HG02885 (cell line): ENCODE data around the gene VWA5B2.
"Not testable (repeated sequence)": the region's sequence is repeated elsewhere in the genome, so short reads cannot be mapped to it uniquely, and the experiment has no call there.

ENCODE experiments used
- ATAC-seq: cut with Tn5 transposase; IDR thresholded peaks from one replicate; pipeline ENCODE4 v1.9.1; 2021; ENCODE audit warnings: mild to moderate bottlenecking; ENCODE audit not compliant: unreplicated experiment, poor library complexity

Gene VWA5B2

DNA sequence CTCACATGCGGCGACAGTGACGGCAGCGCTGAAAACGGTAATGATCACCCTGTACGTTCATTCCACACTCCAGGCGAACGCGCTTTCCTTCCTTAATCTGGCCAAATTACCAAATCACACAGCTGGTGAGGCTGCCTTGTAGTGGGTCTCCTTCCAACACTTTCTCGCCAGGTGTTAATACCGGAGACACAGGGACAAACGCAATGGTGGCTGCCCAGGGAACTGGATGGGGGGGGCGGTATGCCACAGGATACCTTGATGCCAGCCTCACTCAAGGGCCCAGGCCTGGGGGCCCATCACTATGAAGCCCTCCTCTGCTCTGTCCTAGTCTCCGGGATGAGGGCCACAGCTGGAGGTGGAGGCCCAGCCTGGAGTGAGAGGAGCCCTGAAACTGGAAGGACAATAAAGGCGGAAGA is 33.4 kb downstream of the VWA5B2 start:
- no peak for ATAC-seq

DNA sequence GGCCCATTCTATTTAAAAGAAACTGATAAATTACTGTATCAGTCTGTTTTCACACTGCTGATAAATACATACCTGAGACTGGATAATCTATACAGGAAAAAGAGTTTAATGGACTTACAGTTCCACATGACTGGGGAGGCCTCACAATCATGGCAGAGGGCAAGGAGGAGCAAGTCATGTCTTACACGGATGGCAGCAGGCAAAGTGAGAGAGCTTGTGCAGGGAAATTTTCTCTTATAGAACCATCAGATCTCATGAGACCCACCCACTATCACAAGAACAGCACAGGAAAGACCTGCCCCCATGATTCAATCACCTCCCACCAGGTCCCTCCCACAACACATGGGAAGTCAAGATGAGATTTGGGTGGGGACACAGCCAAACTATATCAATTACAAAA is 37.9 kb downstream of the VWA5B2 start:
- not testable (repeated sequence) for ATAC-seq

DNA sequence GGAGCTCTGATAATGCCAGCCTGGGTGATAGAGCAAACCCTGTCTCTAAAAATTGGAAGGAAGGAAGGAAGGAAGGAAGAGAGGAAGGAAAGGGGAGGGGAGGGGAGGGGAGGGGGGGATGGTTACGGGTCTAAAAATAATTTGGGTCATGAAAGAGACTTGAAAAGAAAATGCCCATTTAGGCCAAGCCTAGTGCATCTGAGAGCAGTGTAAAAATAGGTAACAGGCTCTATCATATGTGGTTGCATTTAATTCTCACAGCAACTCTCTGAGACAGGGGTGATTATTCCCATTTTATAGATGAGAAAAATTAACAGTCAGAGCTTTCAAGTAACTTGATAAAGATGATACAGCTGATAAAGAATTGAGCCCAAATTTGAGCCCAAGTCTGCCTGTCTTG is 42.9 kb downstream of the VWA5B2 start:
- ATAC-seq, result no peak

DNA sequence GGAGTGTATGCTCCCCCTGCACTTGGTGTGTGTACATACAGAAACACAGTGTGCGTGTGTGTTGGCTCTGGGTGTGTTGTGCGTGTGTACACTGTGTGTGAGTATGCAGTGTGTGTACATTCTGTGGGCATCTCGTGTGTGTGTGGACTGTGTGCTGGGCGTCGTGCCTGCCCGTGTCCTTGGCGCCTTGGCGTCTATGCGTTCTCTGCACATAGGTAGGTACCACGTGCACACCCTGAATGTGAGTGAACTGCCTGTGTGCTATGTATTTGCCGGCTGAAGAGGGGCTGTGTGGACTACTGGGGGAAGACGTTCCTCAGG is 46.0 kb downstream of the VWA5B2 start:
- no peak for ATAC-seq

DNA sequence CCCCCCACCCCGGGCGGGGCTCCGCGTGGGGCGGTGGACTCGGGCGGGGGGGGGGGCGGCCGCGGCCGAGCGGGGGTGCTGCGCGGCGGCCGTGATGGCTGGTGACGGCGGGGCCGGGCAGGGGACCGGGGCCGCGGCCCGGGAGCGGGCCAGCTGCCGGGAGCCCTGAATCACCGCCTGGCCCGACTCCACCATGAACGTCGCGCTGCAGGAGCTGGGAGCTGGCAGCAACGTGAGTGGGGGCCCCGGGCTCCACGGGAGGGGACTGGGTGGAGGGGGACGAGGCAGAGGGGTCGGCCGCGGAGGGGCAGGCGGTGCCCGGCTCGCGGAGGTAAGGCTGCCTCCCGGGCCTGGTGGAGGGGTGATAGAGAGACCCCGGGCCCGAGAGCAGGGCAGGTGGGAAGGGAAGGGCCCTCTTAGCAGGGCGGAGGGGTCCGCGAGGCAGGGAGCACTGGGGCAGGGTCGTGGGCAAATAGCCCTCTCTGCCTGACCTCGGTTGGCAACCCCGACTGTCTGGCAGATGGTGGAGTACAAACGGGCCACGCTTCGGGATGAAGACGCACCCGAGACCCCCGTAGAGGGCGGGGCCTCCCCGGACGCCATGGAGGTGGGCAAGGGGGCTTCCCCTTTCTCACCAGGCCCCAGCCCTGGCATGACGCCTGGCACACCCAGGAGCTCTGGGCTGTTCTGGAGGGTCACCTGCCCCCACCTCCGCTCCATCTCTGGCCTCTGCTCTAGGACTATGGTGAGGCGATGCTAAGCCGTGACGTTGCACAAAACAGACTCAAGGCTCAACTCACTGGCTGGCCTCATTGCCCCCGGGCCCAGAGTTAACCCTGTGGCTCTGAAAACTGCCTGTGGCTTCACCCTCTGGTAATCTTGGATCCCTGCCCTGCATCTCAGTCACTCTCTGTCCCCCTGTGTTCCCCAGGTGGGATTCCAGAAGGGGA is 46.9 kb downstream of the VWA5B2 start, which contains the start of gene ECE2:
Gene ECE2, plus strand, starts transcription at position 62 of the 950 bp plus-strand sequence. Its CDS starts 132 bp downstream, at position 194.
- ATAC-seq, result no peak

DNA sequence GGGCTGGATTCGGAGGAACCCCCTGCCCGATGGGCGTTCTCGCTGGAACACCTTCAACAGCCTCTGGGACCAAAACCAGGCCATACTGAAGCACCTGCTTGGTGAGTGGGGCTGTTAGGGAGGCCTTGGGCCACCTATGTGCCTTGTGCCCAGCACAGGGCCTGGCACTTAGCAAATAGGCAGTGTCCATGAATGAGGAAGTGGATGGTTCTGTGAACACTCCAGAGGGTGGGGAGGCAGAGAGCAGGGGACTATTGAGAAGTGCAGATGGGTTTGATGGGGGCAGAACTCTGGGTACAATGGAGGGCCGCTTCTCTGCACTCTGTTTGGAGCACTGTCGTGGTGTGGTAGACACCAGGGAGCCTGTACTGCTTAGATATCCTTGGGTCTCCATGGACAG is 48.0 kb downstream of the VWA5B2 start:
- ATAC-seq, result no peak

DNA sequence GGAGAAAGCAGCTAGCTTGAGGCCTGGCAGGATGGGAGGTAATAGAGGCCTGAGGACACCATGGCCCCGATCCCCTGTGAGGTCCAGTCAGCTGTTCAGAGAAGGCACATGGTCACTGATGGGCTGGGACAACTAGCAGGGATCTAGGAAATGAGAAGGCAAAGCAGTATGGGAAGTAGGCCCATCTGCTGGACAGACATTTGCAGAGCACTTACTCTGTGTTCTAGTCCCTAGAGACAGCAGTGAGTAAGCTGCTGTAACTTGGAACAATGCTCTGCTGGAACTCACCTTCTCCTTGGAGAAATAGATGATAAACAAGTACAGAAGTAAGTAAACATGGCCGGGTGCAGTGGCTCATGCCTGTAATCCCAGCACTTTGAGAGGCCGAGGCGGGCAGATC is 53.6 kb downstream of the VWA5B2 start:
- no peak for ATAC-seq

DNA sequence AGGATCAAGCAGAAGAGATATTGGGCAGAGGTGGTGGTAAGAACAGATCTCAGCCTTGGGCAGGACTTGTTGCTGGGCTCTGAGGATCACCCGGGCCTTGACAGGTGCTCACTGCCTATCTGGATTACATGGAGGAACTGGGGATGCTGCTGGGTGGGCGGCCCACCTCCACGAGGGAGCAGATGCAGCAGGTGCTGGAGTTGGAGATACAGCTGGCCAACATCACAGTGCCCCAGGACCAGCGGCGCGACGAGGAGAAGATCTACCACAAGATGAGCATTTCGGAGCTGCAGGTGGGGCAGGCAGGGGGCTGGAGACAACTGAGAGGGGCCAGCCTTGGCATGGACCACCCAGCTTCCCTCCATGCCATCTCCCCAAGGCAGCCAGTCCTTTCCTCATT is 54.3 kb downstream of the VWA5B2 start:
- no peak for ATAC-seq

DNA sequence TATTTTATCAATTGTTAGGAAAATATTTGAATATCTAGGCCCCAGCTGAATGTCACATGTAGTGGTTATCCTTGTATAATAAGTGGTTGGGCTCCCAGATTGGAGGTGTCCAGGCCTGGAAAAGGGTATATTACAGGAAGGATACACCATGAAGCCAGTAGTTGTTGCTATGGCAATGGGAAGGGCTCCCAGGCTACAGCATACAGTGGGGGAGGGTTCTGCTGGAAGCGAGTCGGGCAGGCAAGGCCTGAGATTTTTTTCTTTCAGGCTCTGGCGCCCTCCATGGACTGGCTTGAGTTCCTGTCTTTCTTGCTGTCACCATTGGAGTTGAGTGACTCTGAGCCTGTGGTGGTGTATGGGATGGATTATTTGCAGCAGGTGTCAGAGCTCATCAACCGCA is 55.3 kb downstream of the VWA5B2 start:
- ATAC-seq, result no peak

DNA sequence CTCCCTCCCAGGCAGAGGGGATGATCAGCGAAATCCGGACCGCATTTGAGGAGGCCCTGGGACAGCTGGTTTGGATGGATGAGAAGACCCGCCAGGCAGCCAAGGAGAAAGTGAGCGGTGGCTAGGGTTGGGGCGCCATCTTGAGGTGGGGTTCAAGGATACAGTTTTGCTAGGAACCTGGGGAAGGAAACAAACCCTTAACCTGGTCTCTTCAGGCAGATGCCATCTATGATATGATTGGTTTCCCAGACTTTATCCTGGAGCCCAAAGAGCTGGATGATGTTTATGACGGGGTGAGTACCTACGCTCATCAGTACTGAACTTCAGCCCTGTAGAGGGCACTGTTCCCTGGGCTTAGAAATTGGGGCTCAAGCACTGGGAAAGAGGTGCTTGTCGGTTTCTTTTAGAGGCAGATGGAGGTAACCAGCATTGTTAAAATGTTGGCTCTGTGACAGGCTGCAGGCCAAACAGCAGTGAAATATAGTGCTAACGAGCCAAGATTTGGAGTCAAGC is 60.1 kb downstream of the VWA5B2 start:
- ATAC-seq, result no peak

DNA sequence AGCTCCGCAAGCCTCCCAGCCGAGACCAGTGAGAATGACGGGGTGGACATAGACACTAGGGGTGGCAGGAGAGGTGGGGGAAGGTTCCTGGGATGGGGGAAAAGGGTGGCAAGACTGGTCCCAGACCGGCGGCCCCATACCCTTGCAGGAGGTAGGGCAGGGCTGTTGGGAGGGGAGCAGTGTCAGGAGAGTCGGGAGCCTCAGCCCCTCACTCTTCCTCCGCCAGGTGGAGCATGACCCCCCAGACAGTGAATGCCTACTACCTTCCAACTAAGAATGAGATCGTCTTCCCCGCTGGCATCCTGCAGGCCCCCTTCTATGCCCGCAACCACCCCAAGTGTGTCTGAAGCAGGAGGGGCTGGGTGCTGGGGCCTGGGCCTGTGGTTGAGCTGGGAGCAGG is 60.9 kb downstream of the VWA5B2 start:
- ATAC-seq, result no peak

DNA sequence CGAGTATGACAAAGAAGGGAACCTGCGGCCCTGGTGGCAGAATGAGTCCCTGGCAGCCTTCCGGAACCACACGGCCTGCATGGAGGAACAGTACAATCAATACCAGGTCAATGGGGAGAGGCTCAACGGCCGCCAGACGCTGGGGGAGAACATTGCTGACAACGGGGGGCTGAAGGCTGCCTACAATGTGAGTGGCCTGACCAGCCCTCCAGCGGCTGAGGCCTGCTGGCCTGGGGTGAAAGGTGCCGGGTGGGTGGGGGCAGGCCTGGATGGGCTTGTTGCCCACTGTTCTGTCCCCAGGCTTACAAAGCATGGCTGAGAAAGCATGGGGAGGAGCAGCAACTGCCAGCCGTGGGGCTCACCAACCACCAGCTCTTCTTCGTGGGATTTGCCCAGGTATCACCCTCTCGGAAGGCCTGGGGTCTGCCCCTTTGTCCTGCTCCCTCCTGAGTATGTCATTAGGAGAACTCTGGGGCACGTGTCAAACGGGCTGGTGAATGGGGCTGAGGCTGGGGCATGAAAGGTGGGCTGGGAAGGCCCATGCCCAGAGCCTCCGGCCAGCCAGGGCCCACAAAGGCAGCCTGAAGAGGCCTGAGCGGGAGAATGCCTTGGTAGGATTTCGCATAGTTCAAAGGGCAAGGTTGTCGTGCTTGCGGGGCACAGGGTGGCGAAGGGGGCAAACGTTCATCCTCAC is 61.8 kb downstream of the VWA5B2 start:
- ATAC-seq, result no peak
